ENCODE measurements around the gene UBE2D3. TPM values are rescaled to one million over a fixed set of nuclear protein-coding genes. Genes with fewer than 3 reads are reported as not detected.

Gene UBE2D3
- total RNA-seq, 1 donor from 2014 or later: 340 TPM

DNA sequence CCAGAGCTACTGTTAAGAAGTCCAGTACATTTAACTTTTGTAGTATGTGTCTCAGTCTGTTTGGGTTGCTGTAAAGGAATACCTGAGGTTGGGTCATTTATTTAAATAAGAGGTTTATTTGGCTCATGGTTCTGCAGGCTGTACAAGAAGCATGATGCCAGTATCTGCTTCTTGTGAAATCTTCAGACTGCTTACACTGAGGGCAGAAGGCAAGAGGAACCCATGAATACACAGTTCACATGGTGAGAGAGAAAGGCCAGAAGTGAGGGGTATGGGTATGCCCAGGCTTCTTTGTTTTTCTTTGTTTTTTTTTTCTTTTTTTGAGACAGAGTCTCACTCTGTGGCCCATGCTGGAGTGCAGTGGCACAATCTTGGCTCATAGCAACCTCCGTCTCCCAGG, 35.4 kb upstream of the UBE2D3 start:
- no peaks in the 10 kb centered on the region for H3K27me3 ChIP-seq (ENCODE audit: insufficient read depth, low read length)
- peaks cover 17% of the 10 kb centered on the region for H3K9me3 Mint-ChIP-seq (ENCODE audit: unreplicated experiment)
- H3K4me2 ChIP-seq (ENCODE audit: low read length): no peak overlapping the region
- DNase-seq (ENCODE audit: low read depth) (no peak), FAIRE-seq (no peak)
- H4K20me1 ChIP-seq (ENCODE audit: insufficient read depth, low read length): no peaks in the 10 kb centered on the region
- peaks cover 10% of the 10 kb centered on the region for H3K36me3 Mint-ChIP-seq (ENCODE audit: low read depth, unreplicated experiment)
- no peak overlapping the region for H3K4me3 ChIP-seq (ENCODE audit: insufficient read depth, low read depth, low read length)
- H3K36me3 ChIP-seq (ENCODE audit: insufficient read depth, low read length): no peaks in the 10 kb centered on the region
- no peak overlapping the region for H3K9ac ChIP-seq (ENCODE audit: low read length)
- TF ChIP-seq, protein P1, sequence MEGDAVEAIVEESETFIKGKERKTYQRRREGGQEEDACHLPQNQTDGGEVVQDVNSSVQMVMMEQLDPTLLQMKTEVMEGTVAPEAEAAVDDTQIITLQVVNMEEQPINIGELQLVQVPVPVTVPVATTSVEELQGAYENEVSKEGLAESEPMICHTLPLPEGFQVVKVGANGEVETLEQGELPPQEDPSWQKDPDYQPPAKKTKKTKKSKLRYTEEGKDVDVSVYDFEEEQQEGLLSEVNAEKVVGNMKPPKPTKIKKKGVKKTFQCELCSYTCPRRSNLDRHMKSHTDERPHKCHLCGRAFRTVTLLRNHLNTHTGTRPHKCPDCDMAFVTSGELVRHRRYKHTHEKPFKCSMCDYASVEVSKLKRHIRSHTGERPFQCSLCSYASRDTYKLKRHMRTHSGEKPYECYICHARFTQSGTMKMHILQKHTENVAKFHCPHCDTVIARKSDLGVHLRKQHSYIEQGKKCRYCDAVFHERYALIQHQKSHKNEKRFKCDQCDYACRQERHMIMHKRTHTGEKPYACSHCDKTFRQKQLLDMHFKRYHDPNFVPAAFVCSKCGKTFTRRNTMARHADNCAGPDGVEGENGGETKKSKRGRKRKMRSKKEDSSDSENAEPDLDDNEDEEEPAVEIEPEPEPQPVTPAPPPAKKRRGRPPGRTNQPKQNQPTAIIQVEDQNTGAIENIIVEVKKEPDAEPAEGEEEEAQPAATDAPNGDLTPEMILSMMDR (IDR thresholded peaks at IDR 0.05; ENCODE audit: insufficient read depth, low read depth, low read length): no peak
- no peak for TF ChIP-seq EZH2 (IDR thresholded peaks at IDR 0.05; ENCODE audit: insufficient read depth, low read length)
- no peak overlapping the region for H3K27ac Mint-ChIP-seq (ENCODE audit: unreplicated experiment)
- H3K9me3 ChIP-seq (ENCODE audit: insufficient read depth, low read depth, low read length): peaks cover 2% of the 10 kb centered on the region
- no peak overlapping the region for H3K4me3 Mint-ChIP-seq (ENCODE audit: unreplicated experiment)
- H3K4me1 Mint-ChIP-seq (ENCODE audit: low read depth, unreplicated experiment): no peaks in the 10 kb centered on the region
- H3K4me1 ChIP-seq (ENCODE audit: insufficient read depth, low read length): no peaks in the 10 kb centered on the region
- H3K27ac ChIP-seq (ENCODE audit: low read depth, low read length): no peak overlapping the region
- H2AFZ ChIP-seq (ENCODE audit: low read depth, low read length): no peak overlapping the region
- no peaks in the 10 kb centered on the region for H3K27me3 Mint-ChIP-seq (ENCODE audit: low read depth, unreplicated experiment)
- H3K79me2 ChIP-seq (ENCODE audit: insufficient read depth, low read length): no peaks in the 10 kb centered on the region

DNA sequence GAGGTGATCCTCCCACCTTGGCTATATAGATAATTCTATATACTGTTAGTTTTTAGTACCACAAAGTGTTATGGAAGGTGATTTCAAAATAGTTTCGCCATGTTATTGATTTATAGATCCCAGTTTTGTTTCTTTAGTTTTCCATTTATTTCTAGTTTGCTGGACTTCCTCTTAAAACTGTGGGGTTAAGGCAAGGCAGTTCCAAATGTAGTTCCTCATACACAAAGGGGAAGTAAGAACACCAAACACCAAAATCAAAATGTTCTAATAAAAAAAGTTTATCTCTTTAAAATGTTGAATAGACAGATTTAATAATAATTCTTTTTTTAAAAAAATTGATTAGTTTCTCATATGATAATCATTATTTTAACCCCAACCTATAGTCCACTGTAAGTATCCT, 34.7 kb upstream of the UBE2D3 start:
- TF ChIP-seq, protein P1 (IDR thresholded peaks at IDR 0.05; ENCODE audit: insufficient read depth, low read depth, low read length): no peak
- no peak for TF ChIP-seq EZH2 (IDR thresholded peaks at IDR 0.05; ENCODE audit: insufficient read depth, low read length)
- peaks cover 10% of the 10 kb centered on the region for H3K36me3 Mint-ChIP-seq (ENCODE audit: low read depth, unreplicated experiment)
- DNase-seq (ENCODE audit: low read depth) (no peak), FAIRE-seq (no peak)
- H3K9ac ChIP-seq (ENCODE audit: low read length): no peak overlapping the region
- no peaks in the 10 kb centered on the region for H3K36me3 ChIP-seq (ENCODE audit: insufficient read depth, low read length)
- no peaks in the 10 kb centered on the region for H4K20me1 ChIP-seq (ENCODE audit: insufficient read depth, low read length)
- no peak overlapping the region for H3K27ac Mint-ChIP-seq (ENCODE audit: unreplicated experiment)
- no peak overlapping the region for H3K4me3 Mint-ChIP-seq (ENCODE audit: unreplicated experiment)
- H3K27ac ChIP-seq (ENCODE audit: low read depth, low read length): no peak overlapping the region
- H3K27me3 Mint-ChIP-seq (ENCODE audit: low read depth, unreplicated experiment): no peaks in the 10 kb centered on the region
- H3K4me3 ChIP-seq (ENCODE audit: insufficient read depth, low read depth, low read length): no peak overlapping the region
- H3K9me3 ChIP-seq (ENCODE audit: insufficient read depth, low read depth, low read length): peaks cover 2% of the 10 kb centered on the region
- H3K27me3 ChIP-seq (ENCODE audit: insufficient read depth, low read length): no peaks in the 10 kb centered on the region
- no peaks in the 10 kb centered on the region for H3K79me2 ChIP-seq (ENCODE audit: insufficient read depth, low read length)
- no peak overlapping the region for H3K4me2 ChIP-seq (ENCODE audit: low read length)
- H3K4me1 Mint-ChIP-seq (ENCODE audit: low read depth, unreplicated experiment): no peaks in the 10 kb centered on the region
- H3K4me1 ChIP-seq (ENCODE audit: insufficient read depth, low read length): no peaks in the 10 kb centered on the region
- H3K9me3 Mint-ChIP-seq (ENCODE audit: unreplicated experiment): peaks cover 17% of the 10 kb centered on the region
- no peak overlapping the region for H2AFZ ChIP-seq (ENCODE audit: low read depth, low read length)

DNA sequence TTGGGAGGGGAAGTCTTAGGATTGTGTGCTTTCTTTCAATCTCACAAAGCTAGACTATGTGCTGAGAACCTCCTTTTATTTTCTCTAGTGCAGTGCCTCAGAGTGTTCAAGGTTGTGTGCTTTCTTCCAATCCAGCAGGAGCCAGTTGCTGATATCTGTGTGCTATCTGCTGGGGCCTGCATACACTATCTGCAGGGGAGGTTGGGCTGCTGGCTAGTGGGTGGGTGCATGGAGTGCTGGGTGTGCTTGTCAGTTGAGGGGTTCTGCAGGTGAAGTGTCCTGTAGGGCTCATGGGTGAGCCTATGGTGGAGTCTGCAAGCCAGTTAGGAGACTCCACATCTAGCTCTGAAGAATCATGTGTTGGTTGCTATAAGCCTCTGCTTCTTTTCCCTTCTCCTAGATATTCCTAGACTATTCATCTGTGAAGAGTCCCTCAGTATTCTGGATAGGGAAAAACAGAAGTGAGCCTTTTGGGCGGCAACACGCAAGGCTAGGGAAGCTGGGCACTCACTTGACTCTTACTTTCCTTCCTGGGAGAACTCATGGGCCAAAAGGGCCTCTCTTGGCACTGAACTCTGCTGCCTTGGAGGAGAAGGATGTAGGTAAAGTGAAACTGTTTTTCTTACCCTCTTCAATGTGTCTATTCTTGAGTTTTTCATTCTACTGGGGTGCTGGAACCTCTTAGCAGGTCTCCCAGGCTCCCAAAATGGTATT, 33.4 kb upstream of the UBE2D3 start:
- Histone ChIP-seq H3K4me3 (ENCODE audit: insufficient read depth, low read depth, low read length) (no peak overlapping the region), H2AFZ (ENCODE audit: low read depth, low read length) (no peak overlapping the region), H4K20me1 (ENCODE audit: insufficient read depth, low read length) (no peaks in the 10 kb centered on the region), H3K4me2 (ENCODE audit: low read length) (no peak overlapping the region), H3K9ac (ENCODE audit: low read length) (no peak overlapping the region), H3K4me1 (ENCODE audit: insufficient read depth, low read length) (no peaks in the 10 kb centered on the region), H3K27ac (ENCODE audit: low read depth, low read length) (no peak overlapping the region), H3K79me2 (ENCODE audit: insufficient read depth, low read length) (no peaks in the 10 kb centered on the region), H3K27me3 (ENCODE audit: insufficient read depth, low read length) (no peaks in the 10 kb centered on the region), H3K36me3 (ENCODE audit: insufficient read depth, low read length) (no peaks in the 10 kb centered on the region), H3K9me3 (ENCODE audit: insufficient read depth, low read depth, low read length) (peaks cover 2% of the 10 kb centered on the region)
- TF ChIP-seq EZH2 (IDR thresholded peaks at IDR 0.05; ENCODE audit: insufficient read depth, low read length): no peak
- TF ChIP-seq, protein P1 (IDR thresholded peaks at IDR 0.05; ENCODE audit: insufficient read depth, low read depth, low read length): no peak
- Mint-ChIP-seq H3K9me3 (ENCODE audit: unreplicated experiment) (peaks cover 17% of the 10 kb centered on the region), H3K4me3 (ENCODE audit: unreplicated experiment) (no peak overlapping the region), H3K36me3 (ENCODE audit: low read depth, unreplicated experiment) (peaks cover 10% of the 10 kb centered on the region), H3K27me3 (ENCODE audit: low read depth, unreplicated experiment) (no peaks in the 10 kb centered on the region), H3K27ac (ENCODE audit: unreplicated experiment) (no peak overlapping the region), H3K4me1 (ENCODE audit: low read depth, unreplicated experiment) (no peaks in the 10 kb centered on the region)
- FAIRE-seq: no peak
- no peak for DNase-seq (ENCODE audit: low read depth)
